HG03439 (cell line): ENCODE measurements around the gene CCL13.
A peak's percentile ranks its signal among the peaks of the same experiment; 100 is the strongest.

Experiments used
- ATAC-seq: cut with Tn5 transposase; IDR thresholded peaks from one replicate; pipeline ENCODE4 v1.9.1; 2021; ENCODE audit warnings: mild to moderate bottlenecking, moderate library complexity; ENCODE audit not compliant: unreplicated experiment

CCL13 gene

GRCh38 chr17:34361478-34362061, 5.3 kb downstream of the CCL13 start:
- no peak for ATAC-seq

GRCh38 chr17:34363183-34363661, 6.9 kb downstream of the CCL13 start, which contains the start of gene CCL1:
TSS of gene CCL1 (minus strand) at chr17:34363233. CDS start at chr17:34363161, 72 bp downstream.
- ATAC-seq, result no peak

GRCh38 chr17:34364751-34365150, 8.5 kb downstream of the CCL13 start:
- no peak for ATAC-seq

- ATAC-seq, result no peak
These were observed 9.1 kb downstream of the CCL13 start for GRCh38 chr17:34365340-34365739.

- ATAC-seq, result no peak
These were observed 9.7 kb downstream of the CCL13 start for GRCh38 chr17:34366010-34366409.

GRCh38 chr17:34366529-34367107, 10.3 kb downstream of the CCL13 start:
- ATAC-seq, result no peak

GRCh38 chr17:34367486-34368195, 11.4 kb downstream of the CCL13 start:
- ATAC-seq, result no peak

GRCh38 chr17:34368196-34368945, 12.1 kb downstream of the CCL13 start:
- ATAC-seq, result no peak

GRCh38 chr17:34368946-34369500, 12.7 kb downstream of the CCL13 start:
- no peak for ATAC-seq

GRCh38 chr17:34369571-34369970, 13.3 kb downstream of the CCL13 start:
- no peak for ATAC-seq

GRCh38 chr17:34370376-34370996, 14.2 kb downstream of the CCL13 start:
- ATAC-seq, result no peak

- ATAC-seq, result no peak
These were observed 14.7 kb downstream of the CCL13 start for GRCh38 chr17:34370997-34371395.

- no peak for ATAC-seq
These were observed 15.3 kb downstream of the CCL13 start for GRCh38 chr17:34371405-34372100.

GRCh38 chr17:34374457-34374856, 18.2 kb downstream of the CCL13 start:
- no peak for ATAC-seq

- no peak for ATAC-seq
These were observed 19.2 kb downstream of the CCL13 start for GRCh38 chr17:34375426-34375997.

GRCh38 chr17:34377078-34377823, 21.0 kb downstream of the CCL13 start:
- no peak for ATAC-seq

- ATAC-seq, result peak; percentile 61
These were observed 22.4 kb downstream of the CCL13 start for GRCh38 chr17:34378664-34379101.

GRCh38 chr17:34379868-34380267, 23.6 kb downstream of the CCL13 start:
- ATAC-seq, result no peak

- no peak for ATAC-seq
These were observed 26.4 kb downstream of the CCL13 start for GRCh38 chr17:34382621-34383124.
